Stimulated activated CD4-positive, alpha-beta T cell treated with anti-CD3 and anti-CD28 coated beads, Interleukin-1b, Interleukin-23, amount 100 ng/mL, for 4 hours (primary cell): ENCODE data around the gene PDE6B.
"Not testable (repeated sequence)": the region's sequence is repeated elsewhere in the genome, so short reads cannot be mapped to it uniquely, and the experiment has no call there.

ENCODE experiments used
- DNase-seq, 2 donors: peaks; one replicate each; pipeline ENCODE4 v3.0.0-alpha.2; 2020; ENCODE audit warnings: low read depth in 2 of 2

PDE6B gene

GRCh38 chr4:622071-622995 is 3.0 kb upstream of the PDE6B start:
- no peak for DNase-seq

- DNase-seq = no peak
Measured at GRCh38 chr4:622996-623913, 2.1 kb upstream of the PDE6B start.

- DNase-seq = no peak
Measured at GRCh38 chr4:623914-624566, 1.3 kb upstream of the PDE6B start.

DNA sequence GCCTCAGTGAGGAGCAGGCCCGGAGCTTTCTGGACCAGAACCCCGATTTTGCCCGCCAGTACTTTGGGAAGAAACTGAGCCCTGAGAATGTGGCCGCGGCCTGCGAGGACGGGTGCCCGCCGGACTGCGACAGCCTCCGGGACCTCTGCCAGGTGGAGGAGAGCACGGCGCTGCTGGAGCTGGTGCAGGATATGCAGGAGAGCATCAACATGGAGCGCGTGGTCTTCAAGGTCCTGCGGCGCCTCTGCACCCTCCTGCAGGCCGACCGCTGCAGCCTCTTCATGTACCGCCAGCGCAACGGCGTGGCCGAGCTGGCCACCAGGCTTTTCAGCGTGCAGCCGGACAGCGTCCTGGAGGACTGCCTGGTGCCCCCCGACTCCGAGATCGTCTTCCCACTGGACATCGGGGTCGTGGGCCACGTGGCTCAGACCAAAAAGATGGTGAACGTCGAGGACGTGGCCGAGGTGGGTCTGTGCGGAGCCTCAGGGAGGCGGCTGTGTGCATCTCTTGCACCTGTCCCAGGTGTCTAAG is 323 bp downstream of the PDE6B start:
- no peak for DNase-seq

- no peak for DNase-seq
Measured at GRCh38 chr4:626201-627091, 1.1 kb downstream of the PDE6B start.

- no peak for DNase-seq
Measured at GRCh38 chr4:627347-628125, 2.2 kb downstream of the PDE6B start.

GRCh38 chr4:628311-628741 is 3.0 kb downstream of the PDE6B start:
- DNase-seq = no peak

GRCh38 chr4:628821-629635 is 3.7 kb downstream of the PDE6B start:
- no peak for DNase-seq

DNA sequence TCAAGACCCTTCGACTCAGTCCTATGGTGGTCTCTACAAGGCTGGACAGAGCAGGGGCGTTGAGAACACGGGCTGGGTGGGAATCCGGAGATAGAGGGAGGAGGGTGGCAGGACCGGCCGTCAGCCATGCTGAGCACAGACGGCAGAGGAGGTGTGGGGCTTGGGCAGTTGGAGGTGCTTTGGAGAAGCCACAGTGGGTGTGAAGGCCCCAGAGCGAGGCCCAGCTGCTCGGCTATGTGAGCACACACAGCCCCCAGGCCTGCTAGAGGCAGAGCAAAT is 4.2 kb downstream of the PDE6B start:
- no peak for DNase-seq

GRCh38 chr4:629915-630641 is 4.7 kb downstream of the PDE6B start:
- no peak for DNase-seq

- no peak for DNase-seq
Measured at GRCh38 chr4:630656-631055, 5.3 kb downstream of the PDE6B start.

DNA sequence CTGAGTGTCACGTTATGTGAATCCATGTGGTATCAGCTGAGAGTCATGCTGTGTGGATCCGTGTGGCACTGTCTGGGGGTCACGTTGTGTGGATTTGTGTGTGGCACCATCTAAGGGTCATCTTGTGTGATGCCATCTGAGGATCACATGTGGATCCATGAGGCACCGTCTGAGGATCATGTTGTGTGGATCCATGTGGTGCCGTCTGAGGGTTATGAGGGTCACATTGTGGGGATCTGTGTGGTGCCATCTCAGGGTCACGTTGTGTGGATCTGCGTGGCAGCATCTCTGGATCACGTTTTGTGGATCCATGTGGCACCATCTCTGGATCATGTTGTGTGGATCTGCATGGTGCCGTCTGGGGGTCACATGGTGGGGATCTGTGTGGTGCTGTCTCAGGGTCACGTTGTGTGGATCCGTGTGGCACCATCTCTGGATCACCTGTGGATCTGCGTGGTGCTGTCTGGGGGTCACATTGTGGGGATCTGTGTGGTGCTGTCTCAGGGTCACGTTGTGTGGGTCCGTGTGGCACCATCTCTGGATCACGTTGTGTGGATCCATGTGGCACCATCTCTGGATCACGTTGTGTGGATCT is 6.9 kb downstream of the PDE6B start:
- no peak for DNase-seq

GRCh38 chr4:632926-633325 is 7.6 kb downstream of the PDE6B start:
- DNase-seq = no peak

DNA sequence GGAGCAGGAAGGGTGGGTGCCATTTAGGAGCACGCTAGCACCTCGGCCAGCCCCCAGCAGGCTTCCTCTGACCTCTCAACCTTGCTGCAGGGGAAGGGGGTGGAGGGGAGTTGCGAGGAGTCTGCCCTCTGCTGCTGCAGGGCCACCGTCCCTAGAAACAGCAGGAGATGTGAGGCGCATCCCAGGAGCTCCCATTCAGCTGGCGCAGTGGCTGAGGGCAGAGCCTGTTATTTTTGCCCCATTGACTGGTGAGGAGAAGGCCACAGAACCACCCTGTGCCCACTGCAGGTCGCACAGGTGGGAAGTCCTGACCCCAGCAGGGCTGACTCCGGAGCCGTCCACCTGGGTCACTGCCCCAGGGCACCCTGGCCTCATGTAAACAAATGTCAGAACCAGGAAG is 8.0 kb downstream of the PDE6B start:
- no peak for DNase-seq

- no peak for DNase-seq
Measured at GRCh38 chr4:633976-634598, 8.7 kb downstream of the PDE6B start.

GRCh38 chr4:634599-634985 is 9.2 kb downstream of the PDE6B start:
- DNase-seq = no peak

DNA sequence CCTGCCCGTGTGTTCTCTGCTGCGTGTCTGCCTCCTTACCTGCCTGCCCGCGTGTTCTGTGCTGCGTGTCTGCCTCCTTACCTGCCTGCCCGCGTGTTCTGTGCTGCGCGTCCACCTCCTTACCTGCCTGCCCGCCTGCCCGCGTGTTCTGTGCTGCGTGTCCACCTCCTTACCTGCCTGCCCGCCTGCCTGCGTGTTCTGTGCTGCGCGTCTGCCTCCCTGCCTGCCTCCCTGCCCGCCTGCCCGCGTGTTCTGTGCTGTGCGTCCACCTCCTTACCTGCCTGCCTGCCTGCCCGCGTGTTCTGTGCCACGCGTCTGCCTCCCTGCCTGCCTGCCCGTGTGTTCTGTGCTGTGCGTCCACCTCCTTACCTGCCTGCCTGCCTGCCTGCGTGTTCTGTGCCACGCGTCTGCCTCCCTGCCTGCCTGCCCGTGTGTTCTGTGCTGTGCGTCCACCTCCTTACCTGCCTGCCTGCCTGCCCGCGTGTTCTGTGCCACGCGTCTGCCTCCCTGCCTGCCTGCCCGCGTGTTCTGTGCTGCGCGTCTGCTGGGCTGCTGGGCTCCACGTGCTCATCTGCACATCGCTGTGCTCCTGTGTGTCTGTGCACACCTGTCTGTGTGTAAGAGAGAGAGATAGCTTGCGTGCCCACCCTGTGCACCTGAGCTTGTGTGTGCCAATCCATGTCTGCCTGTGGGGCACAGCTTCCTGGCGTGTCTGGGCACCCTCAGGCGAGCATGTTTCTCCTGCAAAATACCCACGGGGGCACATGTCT is 9.9 kb downstream of the PDE6B start:
- not testable (repeated sequence) for DNase-seq
